Subcutaneous abdominal adipose tissue (tissue), 5 donors: ENCODE data around the gene ADD2.
"Not testable (repeated sequence)": the region's sequence is repeated elsewhere in the genome, so short reads cannot be mapped to it uniquely, and the experiment has no call there.

Experiments
- H3K27ac ChIP-seq: one replicate; pipeline ENCODE4 v1.7.0; 2013; ENCODE audit warnings: low read depth, mild to moderate bottlenecking, inconsistent platforms, low read length, moderate library complexity
- H3K27me3 ChIP-seq, 5 donors: one replicate each; pipeline ENCODE4 v1.7.0; 2013; ENCODE audit warnings: low read length in 5 of 5, inconsistent platforms in 1 of 5; ENCODE audit not compliant: control insufficient read depth in 5 of 5, insufficient read depth in 4 of 5
- H3K36me3 ChIP-seq, 5 donors: one replicate each; pipeline ENCODE4 v1.7.0; 2013; ENCODE audit warnings: low read length in 5 of 5; ENCODE audit not compliant: control insufficient read depth in 5 of 5, insufficient read depth in 5 of 5
- H3K4me1 ChIP-seq, 5 donors: one replicate each; pipeline ENCODE4 v1.7.0; 2013; ENCODE audit warnings: low read length in 5 of 5, mild to moderate bottlenecking in 3 of 5, moderate library complexity in 1 of 5; ENCODE audit not compliant: control insufficient read depth in 5 of 5, insufficient read depth in 5 of 5
- H3K4me3 ChIP-seq, 5 donors: one replicate each; pipeline ENCODE4 v1.7.0; 2013; ENCODE audit warnings: low read length in 5 of 5, low read depth in 1 of 5
- H3K9ac ChIP-seq, 5 donors: one replicate each; pipeline ENCODE4 v1.7.0; 2013; ENCODE audit warnings: low read length in 5 of 5, mild to moderate bottlenecking in 4 of 5, moderate library complexity in 3 of 5
- H3K9me3 ChIP-seq, 5 donors: one replicate each; pipeline ENCODE4 v1.7.0; 2013; ENCODE audit warnings: low read length in 5 of 5; ENCODE audit not compliant: control insufficient read depth in 5 of 5
- donor health status: healthy.
- donor health status: healthy.
- donor health status: healthy.
- donor health status: healthy.
- donor health status: healthy.

ADD2 gene

GRCh38 chr2:70632966-70633365 lies 135.0 kb downstream of the ADD2 start:
- no peaks in the 10 kb centered on the region for H3K36me3 ChIP-seq
- H3K4me3 ChIP-seq: no peak overlapping the region
- peaks cover 2 to 18% (median 4%) of the 10 kb centered on the region in 5 donors for H3K9me3 ChIP-seq
- H3K27ac ChIP-seq: no peak overlapping the region
- H3K4me1 ChIP-seq: peaks cover 0 to 14% (median 0%) of the 10 kb centered on the region in 5 donors
- no peak overlapping the region for H3K9ac ChIP-seq
- H3K27me3 ChIP-seq: no peaks in the 10 kb centered on the region

- no peak overlapping the region for H3K27ac ChIP-seq
- H3K4me3 ChIP-seq: no peak overlapping the region
- peaks cover 0 to 19% (median 0%) of the 10 kb centered on the region in 5 donors for H3K4me1 ChIP-seq
- H3K9ac ChIP-seq: no peak overlapping the region
- H3K27me3 ChIP-seq: no peaks in the 10 kb centered on the region
- H3K9me3 ChIP-seq: peaks cover 2 to 18% (median 4%) of the 10 kb centered on the region in 5 donors
- H3K36me3 ChIP-seq: no peaks in the 10 kb centered on the region
Observed at GRCh38 chr2:70632388-70632787, 135.6 kb downstream of the ADD2 start.

GRCh38 chr2:70630761-70631160 lies 137.2 kb downstream of the ADD2 start:
- H3K4me1 ChIP-seq: peaks cover 0 to 21% (median 0%) of the 10 kb centered on the region in 5 donors
- H3K9ac ChIP-seq: no peak overlapping the region
- H3K9me3 ChIP-seq: peaks cover 2 to 18% (median 4%) of the 10 kb centered on the region in 5 donors
- no peaks in the 10 kb centered on the region for H3K27me3 ChIP-seq
- H3K27ac ChIP-seq: no peak overlapping the region
- H3K36me3 ChIP-seq: no peaks in the 10 kb centered on the region
- no peak overlapping the region for H3K4me3 ChIP-seq

- Histone ChIP-seq H3K27me3 (no peaks in the 10 kb centered on the region), H3K4me3 (no peak overlapping the region), H3K9me3 (no peaks in the 10 kb centered on the region), H3K27ac (no peak overlapping the region), H3K36me3 (no peaks in the 10 kb centered on the region), H3K9ac (no peak overlapping the region), H3K4me1 (peaks cover 0 to 16% (median 0%) of the 10 kb centered on the region in 5 donors)
Observed at GRCh38 chr2:70627211-70627898, 140.6 kb downstream of the ADD2 start.

GRCh38 chr2:70626254-70626990 lies 141.6 kb downstream of the ADD2 start:
- Histone ChIP-seq H3K27ac (no peak overlapping the region), H3K36me3 (no peaks in the 10 kb centered on the region), H3K4me1 (peaks cover 0 to 11% (median 0%) of the 10 kb centered on the region in 5 donors), H3K9ac (peak overlapping the region in 1 of 5 donors; percentile 47), H3K27me3 (no peaks in the 10 kb centered on the region), H3K4me3 (peak overlapping the region in 1 of 5 donors; percentile 53), H3K9me3 (no peaks in the 10 kb centered on the region)

- not testable (repeated sequence) for H3K27me3 ChIP-seq, H3K9me3 ChIP-seq, H3K36me3 ChIP-seq, H3K4me1 ChIP-seq, H3K9ac ChIP-seq, H3K4me3 ChIP-seq, H3K27ac ChIP-seq
Observed at GRCh38 chr2:70621536-70621935, 146.5 kb downstream of the ADD2 start.

GRCh38 chr2:70620020-70620419 lies 148.0 kb downstream of the ADD2 start:
- Histone ChIP-seq H3K9ac (no peak overlapping the region), H3K27me3 (no peaks in the 10 kb centered on the region), H3K9me3 (no peaks in the 10 kb centered on the region), H3K27ac (no peak overlapping the region), H3K4me1 (no peaks in the 10 kb centered on the region), H3K4me3 (no peak overlapping the region), H3K36me3 (no peaks in the 10 kb centered on the region)

- Histone ChIP-seq H3K9me3 (no peaks in the 10 kb centered on the region), H3K4me3 (no peak overlapping the region), H3K36me3 (no peaks in the 10 kb centered on the region), H3K4me1 (no peaks in the 10 kb centered on the region), H3K9ac (no peak overlapping the region), H3K27ac (no peak overlapping the region), H3K27me3 (no peaks in the 10 kb centered on the region)
Observed at GRCh38 chr2:70619167-70619566, 148.8 kb downstream of the ADD2 start.

- Histone ChIP-seq H3K4me3 (no peak overlapping the region), H3K27ac (no peak overlapping the region), H3K27me3 (peaks cover 0 to 4% (median 0%) of the 10 kb centered on the region in 5 donors), H3K36me3 (no peaks in the 10 kb centered on the region), H3K9ac (no peak overlapping the region), H3K4me1 (no peaks in the 10 kb centered on the region), H3K9me3 (no peaks in the 10 kb centered on the region)
Observed at GRCh38 chr2:70616168-70616694, 151.8 kb downstream of the ADD2 start.

- Histone ChIP-seq H3K27ac (no peak overlapping the region), H3K9ac (no peak overlapping the region), H3K36me3 (no peaks in the 10 kb centered on the region), H3K4me3 (no peak overlapping the region), H3K9me3 (no peaks in the 10 kb centered on the region), H3K4me1 (no peaks in the 10 kb centered on the region), H3K27me3 (peaks cover 0 to 4% (median 3%) of the 10 kb centered on the region in 5 donors)
Observed at GRCh38 chr2:70615222-70615621, 152.8 kb downstream of the ADD2 start.
